ENCODE measurements around the gene TM4SF18.
"Not testable (repeated sequence)": the region's sequence is repeated elsewhere in the genome, so short reads cannot be mapped to it uniquely, and the experiment has no call there.

The TM4SF18 gene

GRCh38 chr3:149368674-149369497, 35.5 kb upstream of the TM4SF18 start:
- no peak for DNase-seq

- no peak for DNase-seq
These were observed 34.8 kb upstream of the TM4SF18 start for GRCh38 chr3:149368201-149368673.

GRCh38 chr3:149366941-149367840, 33.8 kb upstream of the TM4SF18 start:
- DNase-seq: peak in 3 of 4 experiments; percentile 26 to 47 (median 34)

GRCh38 chr3:149366031-149366430, 32.6 kb upstream of the TM4SF18 start:
- no peak for DNase-seq

- no peak for DNase-seq
These were observed 31.2 kb upstream of the TM4SF18 start for GRCh38 chr3:149364624-149365023.

GRCh38 chr3:149363053-149363452, 29.6 kb upstream of the TM4SF18 start:
- no peak for DNase-seq

GRCh38 chr3:149362366-149362765, 28.9 kb upstream of the TM4SF18 start:
- DNase-seq: no peak

GRCh38 chr3:149356630-149357029, 23.2 kb upstream of the TM4SF18 start:
- DNase-seq: no peak

- no peak for DNase-seq
These were observed 22.7 kb upstream of the TM4SF18 start for GRCh38 chr3:149356044-149356592.

GRCh38 chr3:149353581-149354184, 20.2 kb upstream of the TM4SF18 start:
- no peak for DNase-seq

- peak; percentile 49 to 76 (median 72) for DNase-seq
These were observed 19.1 kb upstream of the TM4SF18 start for GRCh38 chr3:149352556-149352955.

- DNase-seq: no peak
These were observed 10.5 kb upstream of the TM4SF18 start for GRCh38 chr3:149343951-149344350.

- DNase-seq: peak; percentile 55 to 90 (median 74)
These were observed 9.3 kb upstream of the TM4SF18 start for GRCh38 chr3:149342413-149343380.

GRCh38 chr3:149340310-149340933, 7.0 kb upstream of the TM4SF18 start:
- DNase-seq: no peak

GRCh38 chr3:149339931-149340309, 6.5 kb upstream of the TM4SF18 start:
- DNase-seq: peak; percentile 61 to 80 (median 76)

GRCh38 chr3:149337486-149337885, 4.0 kb upstream of the TM4SF18 start:
- DNase-seq: not testable (repeated sequence)

- no peak for DNase-seq
These were observed 3.5 kb upstream of the TM4SF18 start for GRCh38 chr3:149336925-149337324.

GRCh38 chr3:149332771-149333170, 665 bp downstream of the TM4SF18 start:
- no peak for DNase-seq

GRCh38 chr3:149332227-149332765, 1.1 kb downstream of the TM4SF18 start:
- DNase-seq: no peak

GRCh38 chr3:149331396-149331795, 2.0 kb downstream of the TM4SF18 start:
- no peak for DNase-seq
